ENCODE data around the gene SQSTM1. TPM values are rescaled to one million over a fixed set of nuclear protein-coding genes. Genes with fewer than 3 reads are reported as not detected.
"Not testable (repeated sequence)": the region's sequence is repeated elsewhere in the genome, so short reads cannot be mapped to it uniquely, and the experiment has no call there.

The SQSTM1 gene
- total RNA-seq, 2 experiments from 2014 or later = 58.5 to 81.1 TPM

GRCh38 chr5:179870403-179870903 lies 49.7 kb downstream of the SQSTM1 start:
- Histone ChIP-seq H3K4me3 (ENCODE audit: low read depth, low read length, poor library complexity, severe bottlenecking) (no peak overlapping the region), H3K36me3 (ENCODE audit: insufficient read depth, low read length) (peaks cover 79% of the 10 kb centered on the region), H3K27ac (ENCODE audit: low read depth, low read length, poor library complexity, severe bottlenecking) (no peak overlapping the region), H3K4me1 (ENCODE audit: insufficient read depth, low read length, poor library complexity, severe bottlenecking) (peaks cover 10% of the 10 kb centered on the region), H3K9me3 (ENCODE audit: low read length) (no peaks in the 10 kb centered on the region), H2AFZ (ENCODE audit: low read length) (no peak overlapping the region), H3K9me2 (ENCODE audit: insufficient read depth, low read length) (no peaks in the 10 kb centered on the region), H4K20me1 (ENCODE audit: insufficient read depth, low read length) (no peaks in the 10 kb centered on the region), H3K79me2 (ENCODE audit: insufficient read depth, low read depth, low read length) (no peaks in the 10 kb centered on the region), H3K4me2 (ENCODE audit: low read length) (no peak overlapping the region)
- intact Hi-C loops (cut with micrococcal nuclease; ENCODE audit: unreplicated experiment) = no loop called here
- no TSS peak for BruUV-seq (replicated peaks)
- ChIA-PET POLR2A (no interaction called here), CTCF (ENCODE audit: unreplicated experiment) (no interaction called here)
- TF ChIP-seq EZH2phosphoT487 (IDR thresholded peaks at IDR 0.05; ENCODE audit: borderline replicate concordance, low read depth, low read length) (no peak), CTCF (conservative IDR thresholded peaks at IDR 0.05; ENCODE audit: low read length) (peak; percentile 65)
- DNase-seq (ENCODE audit: low spot score) = peak; percentile 30

- H3K27ac ChIP-seq (ENCODE audit: low read depth, low read length, poor library complexity, severe bottlenecking) = no peak overlapping the region
- no peaks in the 10 kb centered on the region for H4K20me1 ChIP-seq (ENCODE audit: insufficient read depth, low read length)
- H3K79me2 ChIP-seq (ENCODE audit: insufficient read depth, low read depth, low read length) = no peaks in the 10 kb centered on the region
- no peak overlapping the region for H3K4me3 ChIP-seq (ENCODE audit: low read depth, low read length, poor library complexity, severe bottlenecking)
- H3K4me2 ChIP-seq (ENCODE audit: low read length) = no peak overlapping the region
- H3K36me3 ChIP-seq (ENCODE audit: insufficient read depth, low read length) = peaks cover 81% of the 10 kb centered on the region
- no peak for TF ChIP-seq EZH2phosphoT487 (IDR thresholded peaks at IDR 0.05; ENCODE audit: borderline replicate concordance, low read depth, low read length)
- TF ChIP-seq CTCF (conservative IDR thresholded peaks at IDR 0.05; ENCODE audit: low read length) = no peak
- DNase-seq (ENCODE audit: low spot score) = no peak
- intact Hi-C loops (cut with micrococcal nuclease; ENCODE audit: unreplicated experiment) = no loop called here
- H3K9me3 ChIP-seq (ENCODE audit: low read length) = no peaks in the 10 kb centered on the region
- no peaks in the 10 kb centered on the region for H3K9me2 ChIP-seq (ENCODE audit: insufficient read depth, low read length)
- BruUV-seq (replicated peaks) = no TSS peak
- no peak overlapping the region for H2AFZ ChIP-seq (ENCODE audit: low read length)
- peaks cover 10% of the 10 kb centered on the region for H3K4me1 ChIP-seq (ENCODE audit: insufficient read depth, low read length, poor library complexity, severe bottlenecking)
- ChIA-PET CTCF (ENCODE audit: unreplicated experiment) (no interaction called here), POLR2A (interaction anchor here (1.0 kb wide), 1 partner anchor 15 kb away, joined by 4 read pairs; no protein-coding TSS in a partner anchor)
These were observed 50.2 kb downstream of the SQSTM1 start for GRCh38 chr5:179870952-179871351.

DNA sequence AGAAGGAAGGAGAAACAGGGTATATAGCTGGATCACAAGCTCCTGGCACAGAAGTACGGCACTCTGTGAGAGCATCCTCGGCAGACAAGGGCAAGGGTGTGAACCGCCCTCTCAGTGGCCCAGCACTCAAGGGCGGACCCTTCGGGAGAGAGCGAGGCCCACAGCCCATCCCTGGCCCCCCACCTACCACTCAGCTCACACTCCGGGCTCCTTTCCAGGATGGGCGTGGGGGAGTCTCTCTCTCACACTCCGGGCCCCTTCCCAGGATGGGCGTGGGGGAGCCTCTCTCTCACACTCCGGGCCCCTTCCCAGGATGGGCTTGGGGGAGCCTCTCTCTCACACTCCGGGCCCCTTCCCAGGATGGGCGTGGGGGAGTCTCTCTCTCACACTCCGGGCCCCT lies 50.8 kb downstream of the SQSTM1 start:
- H3K4me1 ChIP-seq (ENCODE audit: insufficient read depth, low read length, poor library complexity, severe bottlenecking); H4K20me1 ChIP-seq (ENCODE audit: insufficient read depth, low read length); H3K9me2 ChIP-seq (ENCODE audit: insufficient read depth, low read length); H3K4me2 ChIP-seq (ENCODE audit: low read length); BruUV-seq (replicated peaks); DNase-seq (ENCODE audit: low spot score); H3K4me3 ChIP-seq (ENCODE audit: low read depth, low read length, poor library complexity, severe bottlenecking); H3K79me2 ChIP-seq (ENCODE audit: insufficient read depth, low read depth, low read length); H3K9me3 ChIP-seq (ENCODE audit: low read length); CTCF ChIA-PET (ENCODE audit: unreplicated experiment); H3K27ac ChIP-seq (ENCODE audit: low read depth, low read length, poor library complexity, severe bottlenecking); H2AFZ ChIP-seq (ENCODE audit: low read length); intact Hi-C loops (cut with micrococcal nuclease; ENCODE audit: unreplicated experiment): not testable (repeated sequence)
- peaks cover 81% of the 10 kb centered on the region for H3K36me3 ChIP-seq (ENCODE audit: insufficient read depth, low read length)
- POLR2A ChIA-PET = interaction anchor here (1.0 kb wide), 1 partner anchor 16 kb away, joined by 4 read pairs; no protein-coding TSS in a partner anchor

All from OCI-LY7 (cell line).